HFF-Myc (cell line): ENCODE data around the gene APOC1.

ENCODE experiments used
- DNase-seq: peaks from one replicate; pipeline ENCODE4 v3.0.0-alpha.2; 2011; ENCODE audit warnings: low read depth; ENCODE audit errors: extremely low read depth
- H3K4me3 ChIP-seq: replicated peaks from 2 replicates; pipeline ENCODE4 v1.5.1; 2011; ENCODE audit warnings: low read depth, mild to moderate bottlenecking, control low read depth, low read length
- TF ChIP-seq, protein P1 (sequence below): IDR thresholded peaks from 2 replicates; pipeline ENCODE4 v1.5.1; 2012; ENCODE audit warnings: mild to moderate bottlenecking, low read depth, low read length, control low read depth; ENCODE audit errors: missing control alignments

APOC1 gene

DNA sequence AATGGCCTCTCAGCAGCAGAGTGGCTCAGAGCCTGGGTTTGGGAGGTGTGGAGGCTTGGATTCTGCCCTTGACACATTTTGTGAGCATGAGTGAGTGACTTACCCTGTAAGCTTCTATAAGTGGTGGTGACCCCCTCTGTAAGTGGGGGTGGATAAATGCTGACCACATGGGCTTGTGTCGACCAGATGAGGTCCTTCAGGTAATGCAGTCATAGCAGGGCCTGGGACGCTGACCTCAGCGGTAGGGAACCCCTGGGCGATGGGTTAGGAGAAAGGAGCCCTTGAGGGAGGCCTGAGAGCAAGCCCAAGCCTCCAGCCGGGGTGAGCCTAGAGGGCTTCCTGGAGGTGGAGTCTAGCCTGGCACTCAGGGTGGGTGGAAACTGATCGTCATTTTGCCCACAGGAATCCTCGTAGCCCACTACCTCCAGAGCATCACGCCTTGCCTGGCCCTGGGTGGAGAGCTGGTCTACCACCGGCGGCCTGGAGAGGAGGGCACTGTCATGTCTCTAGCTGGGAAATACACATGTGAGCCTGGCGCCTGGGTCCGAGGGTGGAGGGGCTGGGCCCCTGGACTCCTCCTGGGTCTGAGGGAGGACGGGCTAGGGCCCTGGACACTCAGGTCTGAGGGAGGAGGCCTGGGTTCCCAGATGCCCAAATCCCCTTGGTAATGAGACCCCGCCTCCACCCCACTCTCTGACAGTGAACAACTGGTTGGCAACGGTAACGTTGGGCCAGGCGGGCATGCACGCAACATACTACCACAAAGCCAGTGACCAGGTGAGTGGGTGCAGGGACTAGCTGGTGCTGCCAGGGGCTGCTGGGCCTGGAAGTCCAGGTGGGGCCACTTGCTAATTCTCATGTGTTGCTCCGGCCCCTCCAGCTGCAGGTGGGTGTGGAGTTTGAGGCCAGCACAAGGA lies 13.8 kb upstream of the APOC1 start:
- DNase-seq: no peak
- H3K4me3 ChIP-seq: no peak overlapping the region
- TF ChIP-seq, protein P1, sequence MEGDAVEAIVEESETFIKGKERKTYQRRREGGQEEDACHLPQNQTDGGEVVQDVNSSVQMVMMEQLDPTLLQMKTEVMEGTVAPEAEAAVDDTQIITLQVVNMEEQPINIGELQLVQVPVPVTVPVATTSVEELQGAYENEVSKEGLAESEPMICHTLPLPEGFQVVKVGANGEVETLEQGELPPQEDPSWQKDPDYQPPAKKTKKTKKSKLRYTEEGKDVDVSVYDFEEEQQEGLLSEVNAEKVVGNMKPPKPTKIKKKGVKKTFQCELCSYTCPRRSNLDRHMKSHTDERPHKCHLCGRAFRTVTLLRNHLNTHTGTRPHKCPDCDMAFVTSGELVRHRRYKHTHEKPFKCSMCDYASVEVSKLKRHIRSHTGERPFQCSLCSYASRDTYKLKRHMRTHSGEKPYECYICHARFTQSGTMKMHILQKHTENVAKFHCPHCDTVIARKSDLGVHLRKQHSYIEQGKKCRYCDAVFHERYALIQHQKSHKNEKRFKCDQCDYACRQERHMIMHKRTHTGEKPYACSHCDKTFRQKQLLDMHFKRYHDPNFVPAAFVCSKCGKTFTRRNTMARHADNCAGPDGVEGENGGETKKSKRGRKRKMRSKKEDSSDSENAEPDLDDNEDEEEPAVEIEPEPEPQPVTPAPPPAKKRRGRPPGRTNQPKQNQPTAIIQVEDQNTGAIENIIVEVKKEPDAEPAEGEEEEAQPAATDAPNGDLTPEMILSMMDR: no peak

DNA sequence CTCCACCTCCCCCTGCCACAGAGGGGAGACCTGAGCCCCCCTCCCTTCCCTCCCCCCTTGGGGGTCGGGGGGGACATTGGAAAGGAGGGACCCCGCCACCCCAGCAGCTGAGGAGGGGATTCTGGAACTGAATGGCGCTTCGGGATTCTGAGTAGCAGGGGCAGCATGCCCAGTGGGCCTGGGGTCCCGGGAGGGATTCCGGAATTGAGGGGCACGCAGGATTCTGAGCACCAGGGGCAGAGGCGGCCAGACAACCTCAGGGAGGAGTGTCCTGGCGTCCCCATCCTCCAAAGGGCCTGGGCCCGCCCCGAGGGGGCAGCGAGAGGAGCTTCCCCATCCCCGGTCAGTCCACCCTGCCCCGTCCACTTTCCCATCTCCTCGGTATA lies 11.2 kb upstream of the APOC1 start:
- DNase-seq: no peak
- TF ChIP-seq, protein P1: no peak
- H3K4me3 ChIP-seq: no peak overlapping the region

DNA sequence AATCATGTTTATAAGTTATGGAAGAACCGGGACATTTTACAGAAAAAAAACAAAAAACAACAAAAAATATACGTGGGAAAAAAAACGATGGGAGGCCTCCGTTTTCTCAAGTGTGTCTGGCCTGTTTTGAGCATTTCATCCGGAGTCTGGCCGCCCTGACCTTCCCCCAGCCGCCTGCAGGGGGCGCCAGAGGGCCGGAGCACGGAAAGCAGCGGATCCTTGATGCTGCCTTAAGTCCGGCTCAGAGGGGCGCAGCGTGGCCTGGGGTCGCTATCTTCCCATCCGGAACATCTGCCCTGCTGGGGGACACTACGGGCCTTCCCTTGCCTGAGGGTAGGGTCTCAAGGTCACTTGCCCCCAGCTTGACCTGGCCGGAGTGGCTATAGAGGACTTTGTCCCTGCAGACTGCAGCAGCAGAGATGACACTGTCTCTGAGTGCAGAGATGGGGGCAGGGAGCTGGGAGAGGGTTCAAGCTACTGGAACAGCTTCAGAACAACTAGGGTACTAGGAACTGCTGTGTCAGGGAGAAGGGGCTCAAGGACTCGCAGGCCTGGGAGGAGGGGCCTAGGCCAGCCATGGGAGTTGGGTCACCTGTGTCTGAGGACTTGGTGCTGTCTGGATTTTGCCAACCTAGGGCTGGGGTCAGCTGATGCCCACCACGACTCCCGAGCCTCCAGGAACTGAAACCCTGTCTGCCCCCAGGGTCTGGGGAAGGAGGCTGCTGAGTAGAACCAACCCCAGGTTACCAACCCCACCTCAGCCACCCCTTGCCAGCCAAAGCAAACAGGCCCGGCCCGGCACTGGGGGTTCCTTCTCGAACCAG lies 10.6 kb upstream of the APOC1 start:
- no peak overlapping the region for H3K4me3 ChIP-seq
- DNase-seq: no peak
- TF ChIP-seq, protein P1: peak; percentile 99

DNA sequence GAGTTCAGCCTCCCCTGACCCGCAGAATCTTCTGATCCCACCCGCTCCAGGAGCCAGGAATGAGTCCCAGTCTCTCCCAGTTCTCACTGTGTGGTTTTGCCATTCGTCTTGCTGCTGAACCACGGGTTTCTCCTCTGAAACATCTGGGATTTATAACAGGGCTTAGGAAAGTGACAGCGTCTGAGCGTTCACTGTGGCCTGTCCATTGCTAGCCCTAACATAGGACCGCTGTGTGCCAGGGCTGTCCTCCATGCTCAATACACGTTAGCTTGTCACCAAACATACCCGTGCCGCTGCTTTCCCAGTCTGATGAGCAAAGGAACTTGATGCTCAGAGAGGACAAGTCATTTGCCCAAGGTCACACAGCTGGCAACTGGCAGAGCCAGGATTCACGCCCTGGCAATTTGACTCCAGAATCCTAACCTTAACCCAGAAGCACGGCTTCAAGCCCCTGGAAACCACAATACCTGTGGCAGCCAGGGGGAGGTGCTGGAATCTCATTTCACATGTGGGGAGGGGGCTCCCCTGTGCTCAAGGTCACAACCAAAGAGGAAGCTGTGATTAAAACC lies 9.9 kb upstream of the APOC1 start:
- TF ChIP-seq, protein P1: peak; percentile 36
- H3K4me3 ChIP-seq: no peak overlapping the region
- DNase-seq: no peak

DNA sequence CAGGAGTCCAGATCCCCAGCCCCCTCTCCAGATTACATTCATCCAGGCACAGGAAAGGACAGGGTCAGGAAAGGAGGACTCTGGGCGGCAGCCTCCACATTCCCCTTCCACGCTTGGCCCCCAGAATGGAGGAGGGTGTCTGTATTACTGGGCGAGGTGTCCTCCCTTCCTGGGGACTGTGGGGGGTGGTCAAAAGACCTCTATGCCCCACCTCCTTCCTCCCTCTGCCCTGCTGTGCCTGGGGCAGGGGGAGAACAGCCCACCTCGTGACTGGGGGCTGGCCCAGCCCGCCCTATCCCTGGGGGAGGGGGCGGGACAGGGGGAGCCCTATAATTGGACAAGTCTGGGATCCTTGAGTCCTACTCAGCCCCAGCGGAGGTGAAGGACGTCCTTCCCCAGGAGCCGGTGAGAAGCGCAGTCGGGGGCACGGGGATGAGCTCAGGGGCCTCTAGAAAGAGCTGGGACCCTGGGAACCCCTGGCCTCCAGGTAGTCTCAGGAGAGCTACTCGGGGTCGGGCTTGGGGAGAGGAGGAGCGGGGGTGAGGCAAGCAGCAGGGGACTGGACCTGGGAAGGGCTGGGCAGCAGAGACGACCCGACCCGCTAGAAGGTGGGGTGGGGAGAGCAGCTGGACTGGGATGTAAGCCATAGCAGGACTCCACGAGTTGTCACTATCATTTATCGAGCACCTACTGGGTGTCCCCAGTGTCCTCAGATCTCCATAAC lies 8.8 kb upstream of the APOC1 start, which contains the start of gene APOE:
Gene APOE, plus strand, starts transcription at position 360 of the 724 bp plus-strand sequence. CDS start 829 bp downstream, outside the sequence.
- DNase-seq: no peak
- H3K4me3 ChIP-seq: no peak within 1 kb of the TSS
- TF ChIP-seq, protein P1: no peak

DNA sequence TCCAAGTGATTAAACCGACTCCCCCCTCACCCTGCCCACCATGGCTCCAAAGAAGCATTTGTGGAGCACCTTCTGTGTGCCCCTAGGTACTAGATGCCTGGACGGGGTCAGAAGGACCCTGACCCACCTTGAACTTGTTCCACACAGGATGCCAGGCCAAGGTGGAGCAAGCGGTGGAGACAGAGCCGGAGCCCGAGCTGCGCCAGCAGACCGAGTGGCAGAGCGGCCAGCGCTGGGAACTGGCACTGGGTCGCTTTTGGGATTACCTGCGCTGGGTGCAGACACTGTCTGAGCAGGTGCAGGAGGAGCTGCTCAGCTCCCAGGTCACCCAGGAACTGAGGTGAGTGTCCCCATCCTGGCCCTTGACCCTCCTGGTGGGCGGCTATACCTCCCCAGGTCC lies 6.8 kb upstream of the APOC1 start:
- TF ChIP-seq, protein P1: no peak
- no peak overlapping the region for H3K4me3 ChIP-seq
- DNase-seq: no peak
